Measurements from ENCODE around the gene FCGR2B.
"Not testable (repeated sequence)": the region's sequence is repeated elsewhere in the genome, so short reads cannot be mapped to it uniquely, and the experiment has no call there.

DNA sequence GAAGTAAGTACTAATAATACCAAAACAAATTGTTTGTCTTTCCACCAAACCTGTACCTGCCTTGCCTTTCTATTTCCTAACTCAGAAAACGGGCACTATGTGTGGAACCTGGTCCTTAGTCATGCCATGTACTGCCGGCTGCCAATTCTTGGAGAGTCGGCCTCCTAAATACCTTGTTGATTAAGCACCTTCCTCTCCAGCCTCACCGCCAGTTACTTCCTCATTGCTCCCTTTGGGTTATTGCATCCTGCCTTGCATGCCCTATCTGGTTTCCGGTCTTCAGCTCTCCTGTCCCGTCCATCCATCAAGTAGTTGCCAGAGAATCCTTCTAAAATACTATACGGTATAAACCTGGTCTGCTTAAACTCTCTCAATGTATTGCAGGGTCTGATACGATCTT is 40.9 kb upstream of the FCGR2B start:
- TF ChIP-seq, protein P1, sequence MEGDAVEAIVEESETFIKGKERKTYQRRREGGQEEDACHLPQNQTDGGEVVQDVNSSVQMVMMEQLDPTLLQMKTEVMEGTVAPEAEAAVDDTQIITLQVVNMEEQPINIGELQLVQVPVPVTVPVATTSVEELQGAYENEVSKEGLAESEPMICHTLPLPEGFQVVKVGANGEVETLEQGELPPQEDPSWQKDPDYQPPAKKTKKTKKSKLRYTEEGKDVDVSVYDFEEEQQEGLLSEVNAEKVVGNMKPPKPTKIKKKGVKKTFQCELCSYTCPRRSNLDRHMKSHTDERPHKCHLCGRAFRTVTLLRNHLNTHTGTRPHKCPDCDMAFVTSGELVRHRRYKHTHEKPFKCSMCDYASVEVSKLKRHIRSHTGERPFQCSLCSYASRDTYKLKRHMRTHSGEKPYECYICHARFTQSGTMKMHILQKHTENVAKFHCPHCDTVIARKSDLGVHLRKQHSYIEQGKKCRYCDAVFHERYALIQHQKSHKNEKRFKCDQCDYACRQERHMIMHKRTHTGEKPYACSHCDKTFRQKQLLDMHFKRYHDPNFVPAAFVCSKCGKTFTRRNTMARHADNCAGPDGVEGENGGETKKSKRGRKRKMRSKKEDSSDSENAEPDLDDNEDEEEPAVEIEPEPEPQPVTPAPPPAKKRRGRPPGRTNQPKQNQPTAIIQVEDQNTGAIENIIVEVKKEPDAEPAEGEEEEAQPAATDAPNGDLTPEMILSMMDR (IDR thresholded peaks at IDR 0.05), result not testable (repeated sequence)
- not testable (repeated sequence) for TF ChIP-seq EZH2, EZH2phosphoT487 (IDR thresholded peaks at IDR 0.05)

Data from neural progenitor cell (in vitro differentiated cells).